PFSK-1 (cell line): Measurements from ENCODE around the gene MET.

Source experiments
- FOXP2 ChIP-seq: optimal IDR thresholded peaks from 2 replicates; pipeline ENCODE3; 2011; ENCODE audit warnings: borderline replicate concordance, control low read depth, inconsistent platforms; ENCODE audit not compliant: insufficient read depth; ENCODE audit errors: extremely low read length, extremely low read depth
- POLR2AphosphoS5 ChIP-seq: IDR thresholded peaks from 2 replicates; pipeline ENCODE4 v1.6.1; 2012; ENCODE audit warnings: low read depth, mild to moderate bottlenecking, control low read depth, low read length, moderate library complexity
- REST ChIP-seq, 2 experiments: IDR thresholded peaks; 2 replicates each; pipeline versions ENCODE4 v1.6.1 to v1.8.0; 2011 to 2012; ENCODE audit warnings: low read depth in 2 of 2, low read length in 2 of 2, control low read depth in 1 of 2, inconsistent platforms in 1 of 2, mild to moderate bottlenecking in 1 of 2, moderate library complexity in 1 of 2; ENCODE audit not compliant: insufficient read depth in 1 of 2
- SIN3A ChIP-seq: IDR thresholded peaks from 2 replicates; pipeline ENCODE4 v1.6.1; 2012; ENCODE audit warnings: mild to moderate bottlenecking, low read length, moderate library complexity, borderline replicate concordance; ENCODE audit not compliant: insufficient read depth
- TAF1 ChIP-seq: IDR thresholded peaks from 2 replicates; pipeline ENCODE4 v1.6.1; 2012; ENCODE audit warnings: low read length, control low read depth, borderline replicate concordance; ENCODE audit not compliant: insufficient read depth

GRCh38 chr7:116772423-116772863 is 100.4 kb downstream of the MET start:
- no peak for TF ChIP-seq POLR2AphosphoS5
- no peak for TF ChIP-seq TAF1
- no peak for TF ChIP-seq FOXP2
- no peak for TF ChIP-seq SIN3A
- no peak for TF ChIP-seq REST (IDR thresholded peaks at IDR 0.05; ENCODE audit: insufficient read depth in 1 of 2, low read depth in 2 of 2, low read length in 2 of 2)
